Measurements from ENCODE around the gene DNASE2B. TPM values are rescaled to one million over a fixed set of nuclear protein-coding genes. Genes with fewer than 3 reads are reported as not detected.

Gene DNASE2B
- total RNA-seq, 1 experiment from 2014 or later = not detected

- Histone ChIP-seq H4K20me1 (ENCODE audit: control insufficient read depth, insufficient read depth, insufficient read length) (no peaks in the 10 kb centered on the region), H2BK15ac (ENCODE audit: low read depth, low read length) (no peak overlapping the region), H2AK5ac (ENCODE audit: insufficient read length, low read length) (no peak overlapping the region), H3K79me1 (ENCODE audit: insufficient read depth, low read depth, low read length, poor library complexity, severe bottlenecking) (no peaks in the 10 kb centered on the region), H3K14ac (ENCODE audit: insufficient read depth, low read length) (no peak overlapping the region), H3K4ac (ENCODE audit: low read depth, low read length) (no peak overlapping the region), H2BK12ac (ENCODE audit: insufficient read length, low read depth, low read length) (no peak overlapping the region), H2AFZ (ENCODE audit: low read length) (no peak overlapping the region), H3K4me2 (ENCODE audit: insufficient read depth, insufficient read length, low read length) (no peak overlapping the region), H3K18ac (ENCODE audit: insufficient read length, low read depth, low read length) (no peak overlapping the region), H4K5ac (ENCODE audit: insufficient read length, low read depth, low read length) (no peak overlapping the region), H3K23me2 (ENCODE audit: insufficient read length, low read depth, low read length, poor library complexity, severe bottlenecking) (no peaks in the 10 kb centered on the region), H4K8ac (replicated peaks; ENCODE audit: insufficient read length, low read depth, low read length) (no peak overlapping the region), H3K56ac (ENCODE audit: insufficient read length, low read depth, low read length) (no peak overlapping the region), H3K23ac (ENCODE audit: insufficient read length, low read depth, low read length) (no peak overlapping the region), H2BK20ac (ENCODE audit: low read depth, low read length, poor library complexity, severe bottlenecking) (no peak overlapping the region), H3K4me1 (ENCODE audit: insufficient read depth, low read length) (no peaks in the 10 kb centered on the region), H2BK120ac (ENCODE audit: low read depth, low read length, poor library complexity, severe bottlenecking) (no peak overlapping the region), H2BK5ac (ENCODE audit: insufficient read length, low read length) (no peak overlapping the region), H3K9ac (ENCODE audit: extremely low read depth, insufficient read length, low read length) (no peak overlapping the region), H3K27ac (ENCODE audit: insufficient read length, low read depth, low read length) (no peak overlapping the region), H3K9me3 (ENCODE audit: control insufficient read depth, low read depth, low read length) (no peaks in the 10 kb centered on the region), H3T11ph (ENCODE audit: low read length) (no peak overlapping the region), H3K27me3 (ENCODE audit: insufficient read depth, low read length) (no peaks in the 10 kb centered on the region), H4K91ac (ENCODE audit: insufficient read length, low read depth, low read length) (no peak overlapping the region), H3K79me2 (ENCODE audit: insufficient read depth, low read length) (no peaks in the 10 kb centered on the region)
- Mint-ChIP-seq H3K9me3 (no peaks in the 10 kb centered on the region), H3K4me3 (no peak overlapping the region), H3K27me3 (ENCODE audit: low read depth) (no peaks in the 10 kb centered on the region), H3K27ac (no peak overlapping the region), H3K36me3 (ENCODE audit: insufficient read depth in 1 of 3, low read depth in 3 of 3) (no peaks in the 10 kb centered on the region), H3K4me1 (peaks cover 3% of the 10 kb centered on the region in 2 experiments; a peak in 1 of 4 replicates)
- no peak for DNase-seq
- no CpG with 5 or more reads among the region's 3 CpGs for WGBS (ENCODE audit: extremely low coverage, insufficient read length, low lambda C conversion rate)
- no peak for TF ChIP-seq CTCF (conservative IDR thresholded peaks at IDR 0.05)
These were observed 42.7 kb upstream of the DNASE2B start for GRCh38 chr1:84355556-84355955.

Data from H9 (cell line).